Fibroblast of lung (primary cell): ENCODE measurements around the gene EGFL6. TPM values are rescaled to one million over a fixed set of nuclear protein-coding genes. Genes with fewer than 3 reads are reported as not detected.

ENCODE experiments used
- DNase-seq, 2 donors: peaks; one replicate each; pipeline versions ENCODE4 v3.0.0 to v3.0.0-alpha.2; 2010; ENCODE audit warnings: low read depth in 2 of 2
- H2AFZ ChIP-seq: 2 replicates; pipeline ENCODE4 v1.5.1; 2012; ENCODE audit warnings: low read length, control low read depth, inconsistent platforms
- H3K27ac ChIP-seq: 2 replicates; pipeline ENCODE4 v1.5.1; 2011; ENCODE audit warnings: low read length, control low read depth; ENCODE audit not compliant: insufficient read depth
- H3K27me3 ChIP-seq: 2 replicates; pipeline ENCODE4 v1.5.1; 2011; ENCODE audit warnings: mild to moderate bottlenecking, low read length; ENCODE audit not compliant: control insufficient read depth, insufficient read depth
- H3K36me3 ChIP-seq: 2 replicates; pipeline ENCODE4 v1.5.1; 2011; ENCODE audit warnings: low read length; ENCODE audit not compliant: control insufficient read depth, insufficient read depth
- H3K4me1 ChIP-seq: 2 replicates; pipeline ENCODE4 v1.5.1; 2011; ENCODE audit warnings: low read length; ENCODE audit not compliant: control insufficient read depth, insufficient read depth; ENCODE audit errors: extremely low read depth
- H3K4me2 ChIP-seq: 2 replicates; pipeline ENCODE4 v1.5.1; 2011; ENCODE audit warnings: low read length, control low read depth; ENCODE audit not compliant: insufficient read depth; ENCODE audit errors: extremely low read depth
- H3K4me3 ChIP-seq, 4 experiments: fragments of 200-600 bp in 1 of 4; sonication (generic) in 1 of 4; replicated peaks in 1 of 4; 2 replicates each; pipeline ENCODE4 v1.5.1; 2011 to 2016; ENCODE audit warnings: low read length in 4 of 4, low read depth in 3 of 4, mild to moderate bottlenecking in 3 of 4, control low read depth in 2 of 4, inconsistent platforms in 1 of 4, mixed read lengths in 1 of 4; ENCODE audit not compliant: insufficient read depth in 1 of 4; ENCODE audit errors: control extremely low read depth in 1 of 4
- H3K79me2 ChIP-seq: 2 replicates; pipeline ENCODE4 v1.5.1; 2012; ENCODE audit warnings: mild to moderate bottlenecking, low read length, inconsistent platforms; ENCODE audit not compliant: control insufficient read depth, insufficient read depth
- H3K9ac ChIP-seq: 2 replicates; pipeline ENCODE4 v1.5.1; 2011; ENCODE audit warnings: mild to moderate bottlenecking, low read length, control low read depth; ENCODE audit not compliant: insufficient read depth
- H3K9me3 ChIP-seq: 2 replicates; pipeline ENCODE4 v1.5.1; 2012; ENCODE audit warnings: low read depth, low read length; ENCODE audit not compliant: control insufficient read depth, insufficient read depth
- H4K20me1 ChIP-seq: 2 replicates; pipeline ENCODE4 v1.5.1; 2011; ENCODE audit warnings: low read length; ENCODE audit not compliant: control insufficient read depth, insufficient read depth; ENCODE audit errors: extremely low read depth
- CTCF ChIP-seq, 2 donors: IDR thresholded peaks in 1 of 2; conservative IDR thresholded peaks in 1 of 2; 1 replicate in 1 of 2; 2 replicates in 1 of 2; pipeline ENCODE4 v1.5.1; 2011 to 2012; ENCODE audit warnings: low read length in 2 of 2, control low read depth in 1 of 2, inconsistent platforms in 1 of 2, low read depth in 1 of 2, mild to moderate bottlenecking in 1 of 2
- EZH2 ChIP-seq: IDR thresholded peaks from 2 replicates; pipeline ENCODE4 v1.5.1; 2012; ENCODE audit warnings: low read length, control low read depth, mild to moderate bottlenecking; ENCODE audit errors: missing control alignments
- polyA minus RNA-seq: library from RNA; depleted of rRNA, polyadenylated mRNA; stranded (reverse); fragments of >200 nt; gene quantifications from 2 replicates; pipeline ENCODE4 v1.2.3, GENCODE V29; 2011; ENCODE audit warnings: low replicate concordance
- polyA plus RNA-seq, 2 donors: library from polyadenylated mRNA; depleted of rRNA in 1 of 2; stranded (reverse) in 1 of 2; unstranded in 1 of 2; fragments of >200 nt; gene quantifications; 2 replicates each; pipeline ENCODE4 v1.2.1, GENCODE V29; 2011 to 2012; ENCODE audit warnings: missing spikeins in 1 of 2
- total RNA-seq: library from RNA; depleted of rRNA; stranded (reverse); fragments of >200 nt; gene quantifications from 2 replicates; pipeline ENCODE4 v1.2.1, GENCODE V29; 2014

Gene EGFL6
- total RNA-seq (0.17 and 2.1 TPM in 2 replicates), polyA plus RNA-seq (0.32 and 0.71 TPM in 2 replicates), polyA minus RNA-seq (not detected in 2 replicates)
- 0.27 TPM in 2 replicates for polyA plus RNA-seq (2012)

- Histone ChIP-seq H3K79me2 (no peaks in the 10 kb centered on the region), H3K4me1 (no peaks in the 10 kb centered on the region), H3K4me3 (no peak within 1 kb of the TSS), H4K20me1 (no peaks in the 10 kb centered on the region), H3K27ac (no peak within 1 kb of the TSS), H3K9ac (no peak within 1 kb of the TSS), H2AFZ (no peak within 1 kb of the TSS), H3K27me3 (peaks cover 24% of the 10 kb centered on the region), H3K4me2 (no peak within 1 kb of the TSS), H3K9me3 (no peaks in the 10 kb centered on the region), H3K36me3 (no peaks in the 10 kb centered on the region)
- DNase-seq = no peak
- TF ChIP-seq EZH2 (no peak), CTCF (conservative IDR thresholded peaks at IDR 0.05 in 1 of 2, IDR thresholded peaks at IDR 0.05 in 1 of 2; ENCODE audit: low read depth in 1 of 2, low read length in 2 of 2) (no peak)
Observed at GRCh38 chrX:13569479-13570260, at the start of gene EGFL6. Gene EGFL6 (plus strand): TSS chrX:13569601. CDS start chrX:13569862, 261 bp downstream.

GRCh38 chrX:13520351-13520750 is 49.0 kb upstream of the EGFL6 start:
- Histone ChIP-seq H3K9ac (no peak overlapping the region), H3K4me2 (no peak overlapping the region), H3K27me3 (peaks cover 3% of the 10 kb centered on the region), H2AFZ (no peak overlapping the region), H3K9me3 (no peaks in the 10 kb centered on the region), H3K36me3 (no peaks in the 10 kb centered on the region), H3K79me2 (no peaks in the 10 kb centered on the region), H3K4me3 (no peak overlapping the region), H3K27ac (no peak overlapping the region), H3K4me1 (no peaks in the 10 kb centered on the region), H4K20me1 (no peaks in the 10 kb centered on the region)
- no peak for DNase-seq
- TF ChIP-seq EZH2 (no peak), CTCF (conservative IDR thresholded peaks at IDR 0.05 in 1 of 2, IDR thresholded peaks at IDR 0.05 in 1 of 2; ENCODE audit: low read depth in 1 of 2, low read length in 2 of 2) (no peak)

GRCh38 chrX:13520936-13521335 is 48.5 kb upstream of the EGFL6 start:
- Histone ChIP-seq H3K4me1 (no peaks in the 10 kb centered on the region), H3K4me3 (no peak overlapping the region), H3K27me3 (peaks cover 3% of the 10 kb centered on the region), H3K9ac (no peak overlapping the region), H2AFZ (no peak overlapping the region), H3K27ac (no peak overlapping the region), H3K79me2 (no peaks in the 10 kb centered on the region), H4K20me1 (no peaks in the 10 kb centered on the region), H3K4me2 (no peak overlapping the region), H3K36me3 (no peaks in the 10 kb centered on the region), H3K9me3 (no peaks in the 10 kb centered on the region)
- no peak for DNase-seq
- no peak for TF ChIP-seq CTCF (conservative IDR thresholded peaks at IDR 0.05 in 1 of 2, IDR thresholded peaks at IDR 0.05 in 1 of 2; ENCODE audit: low read depth in 1 of 2, low read length in 2 of 2)
- TF ChIP-seq EZH2 = no peak
